IPS-18c (cell line): ENCODE measurements around the gene DNLZ.

Experiments
- H3K4me3 ChIP-seq: 2 replicates; pipeline ENCODE4 v1.7.0; 2013; ENCODE audit warnings: low read depth, mild to moderate bottlenecking, low read length, moderate library complexity; ENCODE audit not compliant: insufficient read depth
- H3K9me3 ChIP-seq: one replicate; pipeline ENCODE4 v1.6.1; 2013; ENCODE audit warnings: mild to moderate bottlenecking, low read length, moderate library complexity; ENCODE audit not compliant: control insufficient read depth, insufficient read depth

Gene DNLZ

GRCh38 chr9:136342181-136343120, 21.1 kb downstream of the DNLZ start:
- H3K9me3 ChIP-seq = peaks cover 2% of the 10 kb centered on the region
- peak overlapping the region; percentile 50 for H3K4me3 ChIP-seq

DNA sequence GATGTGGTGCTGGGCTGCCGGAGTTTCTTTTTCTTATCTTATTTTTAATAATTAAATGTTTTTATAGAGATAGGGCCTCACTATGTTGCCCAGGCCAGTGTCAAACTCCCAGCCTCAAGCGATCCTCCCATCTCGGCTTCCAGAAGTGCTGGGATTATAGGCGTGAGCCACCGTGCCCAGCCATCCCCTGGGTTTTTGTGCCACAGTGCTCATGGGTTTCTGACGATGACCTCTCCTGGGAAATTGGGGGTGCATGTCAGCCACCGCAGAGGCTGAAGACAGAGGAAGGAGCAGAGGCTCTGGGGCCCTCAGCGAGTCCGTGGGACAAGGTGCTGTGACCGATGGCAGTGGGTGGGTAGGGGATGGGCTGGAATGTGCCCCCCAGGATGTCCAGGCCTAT, 21.8 kb downstream of the DNLZ start:
- Histone ChIP-seq H3K4me3 (0 out of 2 replicates have a peak overlapping the region, but pooled peaks have one; percentile 50), H3K9me3 (peaks cover 2% of the 10 kb centered on the region)

- H3K9me3 ChIP-seq = peaks cover 2% of the 10 kb centered on the region
- H3K4me3 ChIP-seq = no peak overlapping the region
These were observed 22.4 kb downstream of the DNLZ start for GRCh38 chr9:136341042-136341655.

GRCh38 chr9:136340356-136341041, 23.0 kb downstream of the DNLZ start:
- no peak overlapping the region for H3K4me3 ChIP-seq
- peaks cover 2% of the 10 kb centered on the region for H3K9me3 ChIP-seq

DNA sequence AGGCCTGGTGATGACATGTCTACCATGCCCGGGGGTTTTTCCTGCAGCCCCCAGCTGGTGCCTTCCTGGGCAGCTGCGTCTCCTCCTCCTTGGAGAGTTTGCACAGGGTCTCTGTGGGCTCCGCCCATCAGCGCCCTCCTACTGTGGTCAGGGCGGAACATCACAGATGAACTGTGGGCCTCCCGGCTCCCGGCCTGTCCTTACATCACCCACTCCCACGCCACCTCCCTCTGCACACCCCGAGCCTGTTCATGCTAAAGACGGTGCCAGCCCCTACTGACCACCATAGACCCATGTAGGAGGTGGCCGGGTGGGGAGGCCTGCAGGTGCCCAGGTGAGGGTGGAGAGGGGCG, 23.6 kb downstream of the DNLZ start:
- peaks cover 2% of the 10 kb centered on the region for H3K9me3 ChIP-seq
- no peak overlapping the region for H3K4me3 ChIP-seq

DNA sequence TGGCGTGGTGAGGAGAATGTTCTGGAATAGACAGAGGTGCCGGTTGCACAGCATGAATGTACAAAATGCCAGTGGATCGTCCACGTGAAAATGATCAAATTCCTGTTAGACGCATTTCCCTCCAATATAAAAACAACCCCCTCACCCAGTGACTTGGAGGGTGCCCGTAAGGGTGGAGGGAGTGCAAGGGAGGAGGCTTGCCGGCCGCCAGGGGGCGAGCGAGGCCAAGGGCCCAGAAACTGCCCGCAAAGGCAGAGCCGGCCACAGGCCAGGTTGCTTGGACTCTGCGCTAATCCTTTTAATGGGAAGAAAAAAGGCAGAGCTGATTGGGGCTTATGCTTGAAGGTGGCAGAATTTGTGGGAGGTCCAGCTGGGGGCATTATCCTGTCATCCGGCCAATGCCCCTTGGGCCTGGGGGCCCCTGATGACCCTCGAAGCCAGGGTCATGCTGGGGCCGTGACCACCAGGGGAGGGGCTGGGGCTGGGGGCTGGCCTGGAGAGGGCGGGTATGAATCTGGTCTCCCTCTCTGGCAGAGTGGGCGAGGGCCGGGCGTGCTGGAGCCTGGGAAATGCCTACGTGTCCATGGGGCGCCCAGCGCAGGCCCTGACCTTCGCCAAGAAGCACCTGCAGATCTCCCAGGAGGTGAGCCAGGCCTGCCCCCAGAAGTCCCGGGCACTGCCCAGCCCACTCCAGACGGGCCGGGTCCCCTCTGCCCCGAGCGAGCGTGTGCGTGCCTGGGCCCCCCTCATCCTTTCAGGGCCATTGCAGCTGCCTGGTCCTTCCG, 24.2 kb downstream of the DNLZ start:
- no peak overlapping the region for H3K4me3 ChIP-seq
- H3K9me3 ChIP-seq = peaks cover 2% of the 10 kb centered on the region

DNA sequence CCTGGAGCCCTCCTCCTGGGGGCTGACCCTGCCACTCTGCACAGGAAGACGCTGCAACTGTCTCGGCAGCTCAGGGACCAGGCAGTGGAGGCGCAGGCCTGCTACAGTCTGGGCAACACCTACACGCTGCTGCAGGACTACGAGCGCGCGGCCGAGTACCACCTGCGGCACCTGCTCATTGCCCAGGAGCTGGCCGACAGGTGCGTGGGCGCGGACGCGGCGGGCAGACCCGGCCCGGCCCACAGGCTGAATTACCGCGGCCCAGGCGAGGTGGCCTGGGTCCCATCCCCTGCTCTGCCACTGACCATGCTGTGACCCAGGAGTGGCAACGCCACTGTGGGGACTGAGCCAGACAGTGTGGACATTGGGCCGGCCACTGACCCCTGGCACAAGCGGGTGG, 25.0 kb downstream of the DNLZ start:
- no peak overlapping the region for H3K4me3 ChIP-seq
- peaks cover 2% of the 10 kb centered on the region for H3K9me3 ChIP-seq

GRCh38 chr9:136337416-136338395, 25.8 kb downstream of the DNLZ start:
- no peak overlapping the region for H3K4me3 ChIP-seq
- H3K9me3 ChIP-seq = no peaks in the 10 kb centered on the region

DNA sequence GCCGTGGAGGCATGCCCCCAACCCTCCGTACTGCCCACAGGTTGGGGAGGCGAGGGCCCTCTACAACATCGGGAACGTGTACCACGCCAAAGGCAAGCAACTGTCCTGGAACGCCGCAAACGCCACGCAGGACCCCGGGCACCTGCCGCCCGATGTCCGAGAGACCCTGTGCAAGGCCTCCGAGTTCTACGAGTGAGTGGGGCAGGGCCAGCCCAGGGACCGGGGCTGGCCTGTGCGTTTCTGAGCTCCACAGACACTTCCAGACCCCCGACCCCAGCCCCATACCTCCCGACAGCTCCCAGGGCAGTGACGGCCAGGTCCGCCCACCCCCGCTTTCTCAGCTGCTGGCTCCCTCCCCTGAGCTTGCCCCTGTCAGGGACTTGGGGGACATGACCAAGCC, 26.7 kb downstream of the DNLZ start:
- H3K4me3 ChIP-seq = no peak overlapping the region
- no peaks in the 10 kb centered on the region for H3K9me3 ChIP-seq

GRCh38 chr9:136336156-136336870, 27.2 kb downstream of the DNLZ start:
- Histone ChIP-seq H3K9me3 (no peaks in the 10 kb centered on the region), H3K4me3 (no peak overlapping the region)

- Histone ChIP-seq H3K9me3 (no peaks in the 10 kb centered on the region), H3K4me3 (no peak overlapping the region)
These were observed 28.0 kb downstream of the DNLZ start for GRCh38 chr9:136335296-136336155.

DNA sequence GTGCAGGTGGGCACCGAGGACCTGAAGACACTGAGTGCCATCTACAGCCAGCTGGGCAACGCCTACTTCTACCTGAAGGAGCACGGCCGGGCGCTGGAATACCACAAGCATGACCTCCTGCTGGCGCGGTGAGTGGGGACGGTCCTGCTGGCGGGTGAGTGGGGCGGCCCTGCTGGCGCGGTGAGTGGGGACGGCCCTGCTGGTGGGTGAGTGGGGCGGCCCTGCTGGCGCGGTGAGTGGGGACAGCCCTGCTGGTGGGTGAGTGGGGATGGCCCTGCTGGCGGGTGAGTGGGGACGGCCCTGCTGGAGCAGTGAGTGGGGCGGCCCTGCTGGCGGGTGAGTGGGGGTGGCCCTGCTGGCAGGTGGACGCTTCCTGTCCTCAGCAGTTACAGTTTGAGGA, 29.0 kb downstream of the DNLZ start:
- no peaks in the 10 kb centered on the region for H3K9me3 ChIP-seq
- H3K4me3 ChIP-seq = no peak overlapping the region

GRCh38 chr9:136333486-136333885, 30.1 kb downstream of the DNLZ start:
- Histone ChIP-seq H3K4me3 (no peak overlapping the region), H3K9me3 (no peaks in the 10 kb centered on the region)

DNA sequence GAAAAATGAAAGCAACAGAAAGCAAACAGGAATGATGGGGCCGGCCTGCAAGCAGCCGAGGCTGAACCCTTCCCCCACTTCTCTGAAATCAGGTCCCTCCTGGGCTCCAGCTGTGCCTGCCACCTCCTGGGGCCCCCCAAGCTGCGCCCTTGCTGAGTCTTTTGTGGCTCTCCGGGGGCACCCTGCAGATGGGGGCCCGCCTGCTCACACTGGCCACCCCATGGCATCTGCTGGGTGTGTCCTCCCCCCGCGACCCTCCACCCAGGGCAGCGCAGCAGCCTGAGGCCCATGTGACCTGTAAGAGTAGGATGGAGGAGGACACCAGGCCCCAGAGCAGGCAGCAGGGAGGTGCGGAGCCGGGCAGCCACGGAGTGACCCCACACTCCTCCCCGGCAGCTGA, 30.5 kb downstream of the DNLZ start:
- no peak overlapping the region for H3K4me3 ChIP-seq

DNA sequence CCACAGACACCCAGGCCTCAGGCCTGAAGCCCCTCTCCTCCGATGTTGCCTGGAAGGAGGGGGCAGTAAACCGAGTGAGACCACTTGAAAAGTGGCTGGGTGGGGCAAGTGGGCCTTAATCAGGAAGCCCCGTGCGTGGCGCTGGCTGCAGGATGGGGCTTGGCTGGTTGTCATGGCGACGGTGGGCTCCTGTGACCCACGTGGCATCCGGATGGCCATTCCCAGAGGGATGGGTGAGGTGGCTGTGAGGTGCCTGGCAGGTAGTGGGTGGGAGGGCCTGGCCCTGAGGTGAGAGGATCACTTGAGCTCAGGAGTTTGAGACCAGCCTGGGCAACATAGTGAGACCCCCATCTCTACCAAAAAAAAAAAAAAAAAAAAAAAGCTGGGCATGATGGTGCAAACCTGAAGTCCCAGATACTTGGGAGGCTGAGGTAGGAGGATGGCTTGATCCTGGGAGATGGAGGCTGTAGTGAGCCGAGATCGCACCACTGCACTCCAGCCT, 31.0 kb downstream of the DNLZ start:
- H3K4me3 ChIP-seq = no peak overlapping the region
- no peaks in the 10 kb centered on the region for H3K9me3 ChIP-seq

More for the DNA sequence above, 30.5 kb downstream of the DNLZ start:
- H3K9me3 ChIP-seq = no peaks in the 10 kb centered on the region
